CD4-positive, alpha-beta T cell treated with Interleukin-6 for 4 hours (primary cell): ENCODE results near the gene PDE6A.

Source experiments
- DNase-seq: peaks from one replicate; pipeline ENCODE4 v3.0.0-alpha.2; 2020; ENCODE audit warnings: mixed read lengths

Gene PDE6A

DNA sequence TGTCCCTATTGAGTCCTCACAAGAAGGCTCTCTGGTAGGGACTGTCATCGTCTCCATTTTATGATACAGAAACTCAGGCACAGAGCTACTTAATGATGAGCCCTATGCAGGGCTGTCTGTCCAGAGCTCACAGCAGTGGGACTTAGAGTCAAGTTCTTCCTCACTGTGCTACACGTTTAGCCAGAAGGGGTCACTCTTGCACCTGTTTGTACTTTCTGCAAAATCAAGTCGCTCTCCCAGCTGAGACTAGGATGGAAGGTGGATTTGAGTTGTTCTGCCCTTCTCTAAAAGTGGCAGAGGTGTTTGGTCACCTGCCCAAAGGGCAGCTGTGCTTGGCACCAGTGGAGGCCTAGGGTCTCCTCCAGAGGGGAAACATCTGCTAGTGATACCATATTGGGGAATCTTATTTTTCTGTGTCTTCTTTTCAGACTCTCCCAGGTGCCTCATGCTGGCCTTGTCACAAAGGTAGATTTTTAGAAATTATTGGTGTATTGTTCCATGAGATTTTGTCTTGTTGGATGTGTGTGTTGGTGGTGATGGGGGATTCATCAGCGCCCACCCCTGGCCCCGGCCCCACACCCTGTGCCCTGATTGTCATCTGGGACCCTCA lies 110.2 kb downstream of the PDE6A start:
- peak; percentile 66 for DNase-seq

DNA sequence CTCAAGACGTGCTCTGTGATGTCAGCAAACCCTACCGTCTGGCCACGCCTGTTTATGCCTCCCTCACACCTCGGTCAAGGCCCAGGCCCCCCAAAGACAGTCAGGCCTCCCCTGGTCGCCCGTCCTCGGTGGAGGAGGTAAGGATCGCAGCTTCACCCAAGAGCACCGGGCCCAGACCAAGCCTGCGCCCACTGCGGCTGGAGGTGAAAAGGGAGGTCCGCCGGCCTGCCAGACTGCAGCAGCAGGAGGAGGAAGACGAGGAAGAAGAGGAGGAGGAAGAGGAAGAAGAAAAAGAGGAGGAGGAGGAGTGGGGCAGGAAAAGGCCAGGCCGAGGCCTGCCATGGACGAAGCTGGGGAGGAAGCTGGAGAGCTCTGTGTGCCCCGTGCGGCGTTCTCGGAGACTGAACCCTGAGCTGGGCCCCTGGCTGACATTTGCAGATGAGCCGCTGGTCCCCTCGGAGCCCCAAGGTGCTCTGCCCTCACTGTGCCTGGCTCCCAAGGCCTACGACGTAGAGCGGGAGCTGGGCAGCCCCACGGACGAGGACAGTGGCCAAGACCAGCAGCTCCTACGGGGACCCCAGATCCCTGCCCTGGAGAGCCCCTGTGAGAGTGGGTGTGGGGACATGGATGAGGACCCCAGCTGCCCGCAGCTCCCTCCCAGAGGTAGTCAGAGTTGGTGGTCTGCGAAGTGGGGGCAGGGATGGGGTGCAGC lies 111.3 kb downstream of the PDE6A start:
- no peak for DNase-seq

DNA sequence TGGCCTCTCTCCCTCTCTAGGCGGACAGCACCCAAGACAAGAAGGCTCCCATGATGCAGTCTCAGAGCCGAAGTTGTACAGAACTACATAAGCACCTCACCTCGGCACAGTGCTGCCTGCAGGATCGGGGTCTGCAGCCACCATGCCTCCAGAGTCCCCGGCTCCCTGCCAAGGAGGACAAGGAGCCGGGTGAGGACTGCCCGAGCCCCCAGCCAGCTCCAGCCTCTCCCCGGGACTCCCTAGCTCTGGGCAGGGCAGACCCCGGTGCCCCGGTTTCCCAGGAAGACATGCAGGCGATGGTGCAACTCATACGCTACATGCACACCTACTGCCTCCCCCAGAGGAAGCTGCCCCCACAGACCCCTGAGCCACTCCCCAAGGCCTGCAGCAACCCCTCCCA lies 112.0 kb downstream of the PDE6A start:
- no peak for DNase-seq

DNA sequence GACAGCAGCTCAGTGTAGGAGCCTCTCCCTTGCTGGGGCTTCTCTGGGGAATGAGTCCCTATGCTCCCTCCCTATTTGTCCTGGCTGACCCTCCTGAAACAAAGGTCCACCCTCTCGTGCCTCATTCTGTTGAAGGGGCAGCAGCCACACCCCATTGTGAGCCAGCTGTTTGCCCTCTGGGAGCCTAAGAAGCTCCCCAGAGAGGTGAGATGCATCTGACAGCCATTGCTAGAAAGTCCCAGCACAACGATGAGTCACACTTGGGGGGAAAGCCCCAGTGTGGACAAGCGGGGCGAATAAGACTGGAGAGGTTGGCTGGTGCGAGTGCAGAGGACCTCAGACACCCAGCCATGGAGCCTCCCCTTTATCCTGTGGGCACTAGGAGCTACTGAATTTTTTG lies 113.1 kb downstream of the PDE6A start:
- DNase-seq: no peak

DNA sequence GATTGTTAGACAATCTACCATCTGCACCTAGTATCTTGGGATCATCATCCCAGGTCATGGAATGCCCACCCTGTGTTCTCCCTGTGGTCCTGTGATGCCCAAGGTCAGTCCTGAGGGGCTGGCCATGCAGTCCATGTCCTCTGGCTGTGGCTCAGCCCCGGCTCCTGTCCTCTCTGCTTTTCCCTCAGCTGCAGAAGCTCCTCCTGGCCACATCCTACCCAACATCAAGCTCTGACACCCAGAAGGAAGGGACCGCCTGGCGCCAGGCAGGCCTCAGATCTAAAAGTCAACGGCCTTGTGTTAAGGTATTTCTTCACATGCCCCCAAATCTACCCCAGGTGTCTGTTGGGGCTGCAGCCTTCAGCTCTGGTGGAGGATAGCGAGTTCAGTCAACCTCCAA lies 114.0 kb downstream of the PDE6A start:
- no peak for DNase-seq

DNA sequence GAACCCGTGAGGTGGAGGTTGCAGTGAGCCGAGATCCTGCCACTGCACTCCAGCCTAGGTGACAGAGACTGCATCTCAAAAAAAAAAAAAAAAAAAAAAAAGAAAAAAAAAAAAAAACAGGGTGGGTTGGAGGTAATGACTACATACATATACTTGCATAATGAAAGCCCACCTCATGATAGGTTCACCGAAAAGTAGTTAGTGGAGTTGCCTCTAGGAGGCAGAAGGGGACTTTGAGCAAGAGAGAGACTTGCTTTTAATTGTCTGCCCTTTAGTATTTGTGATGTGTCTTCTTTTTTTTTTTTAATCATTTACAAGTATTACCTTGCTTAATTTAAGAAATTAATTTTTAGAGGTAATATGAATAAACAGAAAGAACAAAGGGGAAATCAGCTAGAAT lies 114.6 kb downstream of the PDE6A start:
- DNase-seq: no peak

DNA sequence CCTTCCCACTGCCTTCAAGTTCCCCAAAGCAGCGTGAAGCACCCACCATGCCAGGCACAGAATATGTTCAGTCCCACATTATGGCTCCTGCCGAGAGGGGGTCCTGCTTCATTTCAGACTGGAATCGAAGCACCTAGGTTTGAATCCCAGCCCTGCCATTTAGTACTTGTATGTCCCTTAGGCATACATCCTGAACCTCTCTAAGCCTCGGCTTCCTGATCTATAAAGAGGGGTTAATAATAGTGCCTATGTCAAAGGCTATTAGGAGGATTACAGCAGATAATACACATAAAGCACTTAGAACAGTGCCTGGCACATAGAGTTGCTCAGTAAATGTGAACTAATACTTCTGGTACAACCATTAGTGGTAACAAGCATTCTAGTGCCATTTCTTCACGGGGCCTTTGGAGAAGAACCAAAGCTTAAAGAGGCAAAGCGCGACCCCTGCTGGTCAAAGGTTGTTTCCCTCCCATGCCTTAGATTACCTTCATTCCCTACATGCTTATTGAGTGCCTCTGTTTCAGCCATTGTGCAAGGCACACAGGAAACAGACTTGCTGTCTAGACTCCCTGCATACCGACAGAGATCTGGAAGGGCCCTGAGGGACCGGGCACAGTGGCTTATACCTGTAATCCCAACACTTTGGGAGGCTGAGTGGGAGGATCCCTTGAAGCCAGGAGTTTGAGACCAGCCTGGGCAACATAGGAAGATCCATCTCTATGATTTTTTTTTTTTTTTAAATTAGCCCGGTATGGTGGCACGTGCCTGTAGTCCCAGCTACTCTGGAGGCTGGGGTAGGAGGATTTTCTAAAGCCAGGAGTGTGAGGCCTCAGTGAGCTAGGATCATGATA lies 116.2 kb downstream of the PDE6A start:
- peak; percentile 85 for DNase-seq

DNA sequence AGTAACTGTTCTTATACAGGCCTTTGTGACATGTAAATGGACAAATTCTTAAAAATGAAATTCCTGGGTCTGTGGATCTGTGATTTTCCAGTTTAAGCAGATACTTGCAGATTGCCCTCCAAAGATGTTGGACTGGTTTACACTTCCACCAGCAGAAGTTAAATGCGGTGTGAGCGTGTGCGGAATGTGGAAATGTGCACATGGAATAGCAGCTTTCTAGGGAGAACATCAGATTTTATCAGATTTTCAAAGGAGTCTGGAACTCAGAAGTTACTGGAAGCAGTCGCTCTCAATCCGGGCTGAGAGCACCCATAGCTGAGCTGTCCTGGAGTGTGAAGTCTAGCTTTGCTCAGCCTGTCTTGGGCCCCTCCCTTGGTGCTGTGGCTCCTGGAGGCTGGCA lies 117.0 kb downstream of the PDE6A start:
- no peak for DNase-seq

DNA sequence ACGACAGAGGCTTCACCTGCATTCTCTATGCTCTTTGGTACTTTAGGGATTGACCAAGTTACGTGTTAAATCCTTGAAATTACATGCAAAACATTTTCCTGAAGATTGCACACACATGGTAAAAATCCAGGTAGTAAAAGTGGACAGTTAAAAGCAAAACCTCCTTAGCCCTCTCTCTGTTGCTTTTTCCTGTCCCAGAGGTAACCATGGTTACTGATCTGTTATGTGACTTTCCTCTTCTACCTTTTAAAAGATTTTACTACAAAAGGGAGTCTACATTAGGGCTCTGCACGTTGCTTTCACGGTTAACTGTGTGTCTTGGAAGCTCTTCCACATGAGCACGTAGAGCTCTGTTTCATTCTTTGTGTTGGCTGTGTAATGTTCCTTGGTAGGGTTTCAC lies 117.5 kb downstream of the PDE6A start:
- DNase-seq: no peak

DNA sequence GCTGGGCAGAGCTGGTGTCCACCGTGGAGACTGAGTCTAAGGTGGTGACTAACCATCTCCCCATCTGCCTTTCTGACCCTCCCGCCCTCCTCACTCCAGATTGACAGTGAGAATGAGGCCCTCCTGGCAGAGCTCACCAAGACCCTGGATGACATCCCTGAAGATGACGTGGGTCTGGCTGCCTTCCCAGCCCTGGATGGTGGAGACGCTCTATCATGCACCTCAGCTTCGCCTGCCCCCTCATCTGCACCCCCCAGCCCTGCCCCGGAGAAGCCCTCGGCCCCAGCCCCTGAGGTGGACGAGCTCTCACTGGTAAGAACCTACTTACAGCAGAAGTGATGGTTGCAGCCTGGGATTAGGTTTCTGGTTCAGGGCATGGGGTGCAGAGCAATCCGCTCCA lies 118.0 kb downstream of the PDE6A start:
- no peak for DNase-seq

DNA sequence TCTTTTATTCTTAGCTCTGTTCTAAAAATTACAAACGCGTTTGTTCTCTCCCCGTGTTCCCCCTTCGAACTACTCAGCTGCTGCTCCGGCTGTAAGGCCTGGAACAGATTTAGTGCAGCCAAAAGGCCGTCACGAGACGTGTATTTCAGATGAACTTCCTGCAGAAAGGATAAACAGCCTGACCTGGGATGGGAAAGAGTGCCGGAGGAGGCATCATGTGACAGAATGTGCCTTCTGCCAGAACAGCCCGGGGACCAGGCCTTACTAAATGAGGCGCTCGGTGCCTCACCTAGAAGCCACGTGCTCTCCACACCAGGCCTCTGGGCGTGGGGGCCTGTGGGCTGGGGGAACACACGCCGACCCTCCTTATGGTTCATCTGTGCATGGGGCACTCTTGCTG lies 119.7 kb downstream of the PDE6A start:
- no peak for DNase-seq

DNA sequence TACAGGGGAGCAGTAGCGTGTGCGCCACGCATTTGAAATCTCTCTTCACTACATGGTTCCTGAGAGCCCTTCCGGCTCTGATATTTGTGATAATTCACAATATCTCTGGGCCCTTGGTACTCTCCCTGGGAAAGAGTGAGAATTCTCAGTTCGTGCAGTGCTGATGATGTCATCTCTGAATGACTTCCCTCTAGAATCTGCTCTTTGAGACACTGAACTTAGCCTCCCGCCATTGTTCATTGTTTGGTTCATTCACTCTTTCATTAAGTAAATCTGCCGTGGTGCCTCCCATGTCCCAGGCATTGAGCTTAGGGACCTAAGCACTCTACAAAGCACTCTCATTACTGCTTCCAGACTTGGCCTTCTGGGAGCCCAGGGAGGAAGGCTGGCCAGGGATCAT lies 120.5 kb downstream of the PDE6A start:
- no peak for DNase-seq

DNA sequence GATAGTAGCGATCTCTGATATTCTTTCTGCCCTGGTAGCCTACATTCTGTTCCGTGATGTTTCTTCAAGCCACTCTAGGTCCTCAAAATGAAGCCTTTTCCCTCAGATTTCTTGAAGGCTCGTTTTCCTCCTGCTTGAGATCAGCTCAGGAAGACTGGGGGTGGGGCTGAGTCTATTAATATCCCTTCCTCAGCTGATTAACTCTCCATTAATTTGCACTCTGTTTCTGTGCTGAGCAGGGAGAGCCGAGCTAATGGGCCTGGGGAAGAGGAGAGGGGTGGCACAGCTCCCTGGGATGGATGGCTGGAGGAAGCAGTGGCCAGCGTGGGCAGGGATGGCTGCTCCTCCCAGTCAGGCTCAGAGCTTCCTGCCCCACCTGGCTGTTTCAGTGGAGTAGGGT lies 121.2 kb downstream of the PDE6A start:
- no peak for DNase-seq

DNA sequence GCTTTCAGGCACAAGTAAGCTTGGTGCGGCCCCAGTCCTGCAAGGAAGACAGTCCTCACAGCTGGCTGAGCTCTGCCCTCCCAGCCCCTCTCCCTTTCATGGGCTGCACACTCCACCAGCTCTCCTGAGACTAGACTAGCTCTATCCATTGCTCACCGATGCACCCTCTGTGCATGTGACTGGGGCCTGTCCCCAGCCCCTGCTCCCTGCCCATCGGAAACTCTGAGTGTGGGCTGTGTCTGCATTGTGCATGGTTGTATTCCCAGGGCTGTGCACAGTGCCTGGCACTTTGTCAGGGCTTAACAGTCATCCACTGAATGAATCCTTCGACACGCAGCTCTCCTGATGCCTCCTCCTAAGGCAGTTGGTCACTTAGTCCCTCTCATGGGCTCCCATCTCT lies 122.3 kb downstream of the PDE6A start:
- DNase-seq: no peak

DNA sequence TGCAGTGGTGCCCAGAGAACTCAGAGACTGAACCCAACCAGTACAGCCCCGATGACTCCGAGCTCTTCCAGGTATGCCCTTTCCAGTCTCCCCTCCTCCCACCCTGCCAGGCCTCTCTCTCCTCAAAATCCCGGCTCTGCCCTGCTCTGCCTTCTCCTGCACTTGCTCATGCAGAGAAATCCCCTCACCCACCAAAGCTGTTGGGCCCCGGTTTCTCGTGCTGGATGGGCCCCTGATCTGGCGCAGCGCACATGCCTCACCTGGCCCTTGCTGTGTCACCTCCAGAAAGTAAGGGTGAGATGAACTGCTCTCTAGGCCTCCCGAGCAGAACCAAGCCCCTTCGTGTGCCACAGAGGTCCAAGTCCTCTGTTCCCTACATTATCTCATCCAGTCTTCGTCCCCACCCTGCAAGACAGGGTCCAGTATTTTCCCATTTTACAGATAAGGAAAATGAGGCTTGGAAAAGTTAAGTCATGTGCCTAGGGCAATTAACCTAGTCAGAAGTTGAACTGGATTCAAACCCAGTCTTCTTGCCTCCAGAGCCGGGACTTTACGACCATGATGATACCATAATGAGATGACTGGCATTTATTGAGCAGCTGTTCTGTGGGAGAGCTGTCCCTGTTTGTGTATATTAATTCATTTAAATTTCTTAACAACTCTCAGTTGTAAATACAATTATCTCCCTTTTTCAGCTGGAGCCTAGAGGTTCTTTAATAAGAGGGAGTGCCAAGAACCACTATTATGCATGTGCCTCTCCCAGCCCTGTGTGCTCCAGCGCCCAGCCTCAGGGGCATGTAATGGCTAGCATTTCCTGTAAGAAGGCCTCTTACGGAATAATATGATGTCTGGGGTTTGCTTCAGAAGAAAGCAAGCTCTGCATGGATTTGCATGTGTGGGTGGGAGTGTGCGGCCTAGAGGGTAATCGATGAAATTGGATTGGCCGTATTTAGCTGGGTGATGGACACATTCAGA lies 123.8 kb downstream of the PDE6A start:
- DNase-seq: no peak

DNA sequence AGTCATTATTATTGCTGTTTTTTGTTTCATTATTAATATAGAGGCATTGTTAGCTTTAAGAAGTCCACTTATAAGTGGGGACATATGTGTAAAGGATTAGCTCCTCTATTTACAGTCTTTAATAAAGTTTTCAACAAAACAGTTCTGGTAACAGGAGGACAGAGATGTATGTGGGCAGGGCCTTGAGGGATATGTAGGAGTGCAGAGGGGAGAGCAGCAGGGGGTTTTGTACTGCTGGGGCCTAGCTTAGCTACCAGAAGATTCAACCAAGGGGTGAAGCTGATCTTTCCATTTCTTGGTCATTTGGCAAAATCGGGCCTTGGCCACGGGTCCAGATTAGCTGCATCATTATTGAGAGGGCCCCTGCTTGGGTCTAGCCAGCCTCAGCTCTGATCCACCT lies 124.6 kb downstream of the PDE6A start:
- DNase-seq: no peak

DNA sequence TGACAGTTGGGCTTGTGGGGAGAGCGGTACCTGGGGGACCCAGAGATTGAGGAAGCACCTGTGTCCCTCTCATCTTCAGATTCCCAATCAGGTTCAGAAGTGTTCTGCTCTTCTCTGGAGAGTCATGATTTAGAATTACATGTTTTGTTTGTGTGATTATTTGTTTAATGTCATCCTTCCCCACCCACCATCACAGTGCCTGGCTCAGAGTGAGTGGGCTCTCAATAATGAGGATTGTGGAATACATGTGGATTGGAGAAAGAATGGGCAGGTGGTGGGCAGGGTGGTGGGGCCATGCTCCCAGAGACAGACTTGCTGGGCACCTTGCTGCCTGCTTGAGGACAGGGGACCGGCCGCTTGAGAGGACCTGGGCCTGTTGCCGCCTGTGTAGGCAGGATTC lies 126.5 kb downstream of the PDE6A start:
- DNase-seq: no peak

DNA sequence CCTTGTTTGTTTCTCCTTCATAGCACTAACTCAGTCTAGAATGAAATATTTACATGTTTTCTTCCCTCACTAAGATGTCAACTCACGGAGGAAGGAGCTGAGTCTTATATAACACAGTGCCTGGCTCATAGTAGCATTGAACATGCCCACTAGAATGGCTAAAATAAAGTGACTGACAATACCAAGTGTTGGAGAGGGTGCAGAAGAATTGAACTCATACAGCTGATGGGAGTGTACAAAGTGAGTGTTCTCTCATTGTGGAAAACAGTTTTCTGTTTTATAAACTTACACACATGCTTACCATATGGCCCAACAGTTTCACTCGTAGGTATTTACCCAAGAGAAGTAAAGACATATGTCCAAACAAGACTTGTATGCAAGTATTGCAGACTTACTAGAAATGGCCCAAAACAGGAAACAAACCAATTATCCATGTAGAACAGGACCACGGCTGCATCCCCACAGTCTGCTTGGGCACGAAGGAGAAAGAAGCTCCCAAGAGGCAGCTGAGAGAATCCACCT lies 127.0 kb downstream of the PDE6A start:
- DNase-seq: no peak

DNA sequence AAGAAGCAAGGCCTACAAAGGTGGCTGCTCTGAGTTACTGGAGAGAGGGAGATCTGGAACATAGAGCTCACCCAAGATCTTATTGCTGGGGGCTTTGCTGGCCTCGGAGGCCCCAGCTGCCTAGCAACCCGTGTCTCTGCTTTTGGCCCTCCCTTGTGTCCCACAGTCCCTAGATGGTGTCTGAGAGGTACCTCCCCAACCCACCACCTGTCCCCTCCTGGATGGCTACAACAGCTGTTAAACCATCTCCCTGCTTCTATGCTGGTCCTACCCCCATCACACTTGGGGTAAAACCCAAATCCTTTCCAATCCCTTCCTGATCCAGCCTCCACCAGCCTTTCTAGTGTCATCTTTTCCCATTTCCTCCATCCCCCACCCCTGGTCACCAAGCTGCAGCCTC lies 127.9 kb downstream of the PDE6A start:
- no peak for DNase-seq

DNA sequence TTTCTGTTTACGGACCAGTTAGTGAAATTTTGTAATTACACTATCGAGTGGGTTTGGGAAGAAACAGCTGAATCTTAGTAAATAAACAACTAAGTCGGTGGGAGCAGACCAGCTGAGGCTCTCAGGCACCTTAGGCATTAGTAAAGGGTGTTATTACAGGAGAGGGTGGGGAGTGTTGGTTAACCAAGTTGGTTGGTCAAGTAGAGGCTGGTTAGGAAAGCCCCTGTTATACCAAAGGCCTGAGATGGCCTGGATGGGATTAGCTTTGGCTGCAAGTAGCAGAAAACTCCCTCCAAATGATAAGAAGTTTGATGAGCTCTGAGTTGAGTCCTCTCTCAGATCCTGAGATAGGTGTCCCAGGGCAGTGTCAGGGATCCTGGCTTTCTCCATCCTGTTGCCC lies 133.1 kb downstream of the PDE6A start:
- DNase-seq: no peak

DNA sequence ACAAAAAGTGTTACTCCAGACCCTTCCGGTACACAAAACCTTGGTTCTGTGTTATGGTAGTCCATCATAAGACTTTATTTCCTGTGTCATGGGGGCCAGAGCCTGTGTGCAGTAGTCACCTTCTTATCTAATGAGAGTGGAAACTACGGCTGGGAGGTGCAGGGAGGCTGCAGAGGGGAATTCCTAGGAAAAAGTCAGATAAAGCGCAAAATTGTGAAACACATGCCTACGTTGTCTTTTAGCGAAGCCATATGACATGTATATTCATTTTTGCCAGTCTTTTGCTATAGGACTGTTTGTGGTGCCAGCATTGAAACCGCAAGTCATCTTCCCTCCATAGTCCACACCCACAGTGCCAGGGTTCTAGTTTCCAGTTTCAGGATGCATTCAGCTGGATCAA lies 133.7 kb downstream of the PDE6A start:
- no peak for DNase-seq

DNA sequence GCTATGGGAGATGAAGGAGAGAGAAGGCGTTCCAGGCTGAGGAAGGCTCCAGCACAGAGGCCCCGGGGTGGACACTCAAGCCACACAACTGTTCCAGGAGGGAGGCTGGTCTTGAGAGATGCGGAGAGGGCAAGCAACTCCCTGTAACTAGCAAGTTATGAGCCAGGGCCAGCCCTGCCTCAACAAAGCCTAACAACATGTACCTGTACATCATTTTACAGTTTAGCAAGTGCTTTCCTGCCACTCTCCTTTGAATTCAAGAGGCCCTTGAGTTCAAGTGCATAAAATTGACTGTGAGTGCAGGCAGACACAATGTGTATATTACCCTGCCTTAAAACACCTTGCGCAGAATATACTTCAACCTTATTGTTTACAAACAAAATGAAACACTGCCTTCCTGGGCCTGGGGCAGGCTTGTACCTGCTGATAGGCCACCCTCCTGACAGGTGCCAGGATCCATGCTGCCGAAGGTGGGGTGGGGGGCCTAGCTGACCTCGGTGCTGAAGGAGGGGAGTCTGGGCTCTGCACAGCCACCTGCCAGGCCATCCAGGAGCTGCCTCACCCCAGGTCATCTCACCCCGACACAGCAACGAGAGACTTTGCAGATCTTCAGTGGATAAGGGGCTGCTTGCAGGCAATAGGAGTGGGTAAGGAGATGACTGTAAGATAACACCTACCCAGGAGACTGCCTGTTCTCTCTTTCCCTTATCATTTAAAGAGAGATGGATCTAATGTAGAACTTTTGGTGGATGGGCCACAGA lies 134.5 kb downstream of the PDE6A start:
- DNase-seq: no peak
